IPS-NIHi11 (cell line): ENCODE data around the gene MORC2.

Experiments
- DNase-seq: peaks from one replicate; pipeline ENCODE4 v3.0.0; 2012; ENCODE audit warnings: mixed read lengths, low spot score

MORC2 gene

DNA sequence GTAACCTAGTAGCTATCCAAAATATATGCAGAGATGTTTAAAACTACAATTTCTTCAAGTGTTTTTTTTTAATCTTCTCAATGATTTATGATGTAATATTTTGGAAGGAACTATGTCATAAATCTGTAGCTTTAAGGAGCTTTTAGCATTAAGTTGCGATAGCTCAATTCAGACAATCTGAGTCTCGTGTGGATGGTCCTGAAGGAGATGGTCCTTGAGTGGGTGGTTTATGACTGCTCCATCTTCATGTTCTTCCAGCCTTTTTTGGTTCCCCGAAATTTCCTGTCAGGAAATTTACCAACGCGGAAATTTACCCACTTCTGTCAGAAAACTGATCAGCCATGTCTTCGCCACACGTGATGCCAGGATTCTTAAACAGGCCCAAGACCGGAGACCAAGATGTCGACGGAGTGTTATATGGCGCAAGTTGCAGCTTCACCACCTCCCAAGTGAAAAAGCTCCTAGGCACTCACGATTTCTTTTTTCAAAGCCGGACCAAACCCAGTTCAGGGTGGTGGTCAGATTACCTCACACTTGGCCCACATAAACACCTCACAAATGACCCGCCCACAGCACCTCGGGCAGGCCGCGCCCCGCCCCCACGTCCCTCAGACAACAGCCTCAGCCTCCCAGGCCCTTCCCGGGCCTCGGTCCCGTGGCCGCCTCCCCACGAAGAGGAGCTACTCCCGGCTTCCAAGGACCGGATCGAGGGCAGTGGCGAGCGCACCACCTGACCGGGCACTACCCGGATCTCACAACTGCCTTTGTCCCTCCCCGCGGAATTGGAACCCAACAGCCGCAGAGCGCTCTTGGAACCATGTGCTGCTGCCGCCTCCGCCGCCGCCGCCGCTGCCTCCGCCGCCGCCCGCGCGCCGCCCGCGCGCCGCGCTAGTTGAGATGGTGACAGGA is at the start of gene MORC2:
Gene MORC2 (minus strand): TSS at position 760 of the 909 bp plus-strand sequence. CDS start 885 bp downstream, outside the sequence.
- peak; percentile 67 for DNase-seq

DNA sequence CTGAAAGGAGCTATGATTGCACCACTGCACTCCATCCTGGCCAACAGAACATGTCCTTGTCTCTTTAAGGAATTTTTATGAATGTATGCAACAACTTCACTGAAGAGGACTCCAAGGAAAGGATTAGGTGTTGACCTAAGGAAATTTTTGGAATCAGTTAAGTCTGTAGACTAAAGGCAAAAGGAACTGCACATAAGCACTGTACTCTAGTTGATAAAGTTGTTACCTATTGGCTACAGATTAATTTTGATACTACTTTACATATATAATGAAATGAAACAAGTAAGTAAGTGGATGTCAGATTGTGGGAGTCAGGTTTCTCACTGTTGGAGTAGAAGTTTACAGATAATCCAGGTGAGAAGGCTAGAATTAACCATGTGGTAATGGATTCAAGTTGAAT is 37.0 kb upstream of the MORC2 start:
- DNase-seq, result no peak

DNA sequence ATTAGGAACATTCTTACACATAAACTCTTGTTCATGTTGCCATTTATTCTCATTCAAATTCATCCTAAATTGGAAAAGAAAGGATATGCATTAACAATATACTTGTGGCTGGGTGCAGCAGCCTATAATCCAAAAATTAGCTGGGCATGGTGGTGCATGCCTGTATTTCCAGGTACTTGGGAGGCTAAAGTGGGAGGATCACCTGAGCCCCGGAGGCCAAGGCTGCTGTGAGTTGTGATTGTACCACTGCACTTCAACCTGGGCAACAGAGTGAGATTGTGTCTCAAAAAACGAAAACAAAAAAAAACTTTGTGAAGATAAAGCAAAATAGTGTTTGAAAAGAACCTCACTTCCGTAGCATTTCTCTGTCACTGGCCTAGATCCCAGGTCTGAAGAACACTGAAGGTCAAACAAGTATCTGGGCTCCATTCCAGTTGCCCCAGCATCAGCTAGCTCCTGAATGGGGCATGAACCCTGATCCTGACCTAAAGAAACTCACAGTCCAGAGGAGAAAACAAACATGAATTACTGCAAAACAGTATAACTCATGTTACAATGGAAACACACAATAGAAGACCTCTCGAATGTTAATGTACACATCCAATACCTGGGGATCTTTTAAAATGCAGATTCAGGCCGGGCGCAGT is 32.7 kb upstream of the MORC2 start:
- DNase-seq, result no peak

DNA sequence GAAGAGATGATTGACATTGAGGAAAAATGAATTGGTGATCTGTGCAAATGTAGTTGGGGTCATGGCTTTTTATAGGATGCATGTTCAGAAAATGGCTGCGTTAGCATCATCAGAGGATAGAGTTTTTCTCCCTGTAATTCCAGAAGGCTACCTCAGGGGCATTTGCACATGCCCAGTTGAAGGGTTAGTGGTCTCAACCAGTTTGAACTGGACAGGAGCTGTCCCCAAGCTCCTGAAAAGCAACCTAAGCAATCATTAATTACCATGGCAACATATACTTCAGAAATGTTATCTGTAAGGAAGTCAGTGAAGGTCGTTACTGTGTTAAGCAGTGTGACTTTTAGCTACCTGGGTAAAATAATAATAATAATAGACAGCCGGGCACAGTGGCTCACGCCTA is 29.8 kb upstream of the MORC2 start:
- DNase-seq, result no peak

DNA sequence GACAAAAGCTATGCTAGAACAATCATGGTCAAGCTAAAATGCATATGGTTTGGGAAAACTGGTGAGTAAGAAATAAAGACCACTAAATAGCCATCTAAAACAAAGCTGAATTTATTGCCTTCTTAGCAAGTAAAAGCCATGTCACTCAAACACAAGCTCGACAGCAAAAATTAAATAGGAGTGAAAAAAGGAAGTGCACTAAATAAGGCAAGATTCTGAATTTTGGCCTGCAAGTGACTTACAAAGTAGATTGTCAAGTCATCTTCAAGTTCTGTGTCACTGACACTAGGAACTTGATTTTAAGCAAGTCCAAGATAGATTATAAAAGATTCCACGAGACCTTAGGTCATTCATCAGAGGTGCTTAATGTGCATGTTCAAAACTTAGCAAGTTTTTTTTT is 27.9 kb upstream of the MORC2 start:
- no peak for DNase-seq

DNA sequence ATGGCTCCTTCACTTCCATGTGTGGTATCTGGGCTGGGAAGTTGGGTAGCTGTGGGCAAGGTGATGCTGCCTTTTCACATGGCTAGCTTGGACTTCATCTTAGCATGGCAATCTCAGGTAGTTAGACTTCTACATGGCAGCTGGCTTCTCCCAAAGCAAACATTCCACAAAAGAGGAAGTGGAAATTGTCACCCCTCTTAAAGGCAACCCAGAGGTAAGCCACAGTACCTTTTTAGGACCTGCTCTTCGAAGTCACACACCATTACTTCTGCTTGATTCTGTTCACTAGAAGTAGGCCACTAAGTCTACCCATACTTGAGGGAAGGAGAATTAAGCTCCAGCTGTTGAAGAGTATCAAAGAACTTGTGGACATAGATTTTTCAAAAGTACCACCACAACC is 26.4 kb upstream of the MORC2 start:
- no peak for DNase-seq

DNA sequence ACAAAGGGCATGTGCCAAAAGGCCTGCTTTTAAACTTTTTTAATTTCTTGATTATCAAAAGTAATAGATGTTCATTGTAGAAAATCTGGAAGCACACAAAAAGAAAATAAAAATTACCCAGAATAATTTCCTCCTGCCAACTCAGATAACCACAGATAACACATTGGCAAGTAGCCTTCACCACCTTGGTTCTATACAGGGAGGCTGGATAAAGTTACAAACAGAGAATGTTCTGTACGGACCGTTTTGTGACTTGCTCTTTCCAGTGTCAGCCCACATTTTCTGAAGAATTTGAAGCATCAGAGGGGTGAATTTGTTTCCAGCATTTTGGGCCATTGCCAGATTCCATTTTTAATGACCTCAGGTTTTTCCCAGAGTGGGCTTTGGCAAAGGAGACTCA is 24.0 kb upstream of the MORC2 start:
- no peak for DNase-seq

GRCh38 chr22:30990690-30991089 is 22.1 kb upstream of the MORC2 start:
- no peak for DNase-seq

- DNase-seq, result no peak
Measured at GRCh38 chr22:30989474-30989873, 20.9 kb upstream of the MORC2 start.

- DNase-seq, result peak; percentile 17
Measured at GRCh38 chr22:30985561-30986208, 17.1 kb upstream of the MORC2 start.

- no peak for DNase-seq
Measured at GRCh38 chr22:30984317-30984716, 15.7 kb upstream of the MORC2 start.

DNA sequence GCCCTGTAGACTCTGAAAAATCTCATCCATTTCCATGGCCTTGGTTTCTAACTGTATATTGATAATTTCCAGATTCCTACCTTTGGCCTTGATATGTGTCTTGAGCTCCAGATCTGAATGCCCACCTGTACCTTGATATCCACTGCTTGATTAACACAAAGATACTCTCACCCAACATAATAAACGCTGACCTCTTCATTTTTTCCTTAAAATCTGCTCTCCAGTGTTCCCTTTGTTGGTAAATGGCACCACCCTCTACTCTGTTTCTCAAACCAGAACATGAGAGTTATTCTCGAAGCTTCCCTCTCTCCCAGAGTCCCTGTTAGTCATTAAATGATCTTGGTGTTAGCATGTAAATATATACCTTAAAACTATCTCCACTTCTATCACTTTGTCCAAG is 13.9 kb upstream of the MORC2 start:
- DNase-seq, result no peak

DNA sequence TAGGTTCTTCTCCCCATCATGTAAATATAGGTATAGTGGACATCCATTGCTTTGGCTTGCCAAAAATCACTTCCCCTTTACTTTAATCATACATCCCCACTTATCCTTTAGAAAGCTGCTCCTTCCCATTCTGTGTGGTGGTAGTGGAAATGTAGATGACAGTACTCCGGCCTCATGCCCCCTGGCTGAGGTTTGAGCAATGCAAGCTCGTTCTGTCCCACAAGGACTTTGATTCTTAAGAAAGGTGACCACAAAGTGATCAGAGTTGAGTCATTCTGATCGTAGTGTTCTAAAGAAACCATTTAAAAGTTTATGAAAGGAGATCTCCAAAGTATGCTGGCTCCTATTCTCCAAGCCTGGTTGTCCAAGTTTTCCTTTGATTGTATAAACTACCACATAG is 11.4 kb upstream of the MORC2 start:
- no peak for DNase-seq

GRCh38 chr22:30978304-30978962 is 9.9 kb upstream of the MORC2 start:
- no peak for DNase-seq

DNA sequence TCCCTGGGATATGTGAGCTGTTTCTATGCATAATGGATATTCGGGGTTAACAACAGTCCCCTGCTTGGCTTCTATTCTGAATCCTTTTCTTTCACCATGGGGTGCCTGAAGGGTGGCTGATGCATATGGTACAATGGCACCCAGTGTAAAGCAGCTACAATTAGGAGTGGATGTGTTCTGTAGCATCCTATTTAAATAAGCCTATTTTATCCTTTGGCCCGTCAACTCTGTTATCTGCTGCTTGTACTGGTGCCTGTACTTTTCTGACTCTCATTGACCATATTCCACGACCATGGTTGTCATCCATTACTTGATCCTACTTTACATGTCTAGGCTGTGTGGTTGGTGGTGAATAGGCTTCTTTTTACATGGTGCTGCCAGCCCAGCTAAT is 1.8 kb upstream of the MORC2 start:
- DNase-seq, result no peak

DNA sequence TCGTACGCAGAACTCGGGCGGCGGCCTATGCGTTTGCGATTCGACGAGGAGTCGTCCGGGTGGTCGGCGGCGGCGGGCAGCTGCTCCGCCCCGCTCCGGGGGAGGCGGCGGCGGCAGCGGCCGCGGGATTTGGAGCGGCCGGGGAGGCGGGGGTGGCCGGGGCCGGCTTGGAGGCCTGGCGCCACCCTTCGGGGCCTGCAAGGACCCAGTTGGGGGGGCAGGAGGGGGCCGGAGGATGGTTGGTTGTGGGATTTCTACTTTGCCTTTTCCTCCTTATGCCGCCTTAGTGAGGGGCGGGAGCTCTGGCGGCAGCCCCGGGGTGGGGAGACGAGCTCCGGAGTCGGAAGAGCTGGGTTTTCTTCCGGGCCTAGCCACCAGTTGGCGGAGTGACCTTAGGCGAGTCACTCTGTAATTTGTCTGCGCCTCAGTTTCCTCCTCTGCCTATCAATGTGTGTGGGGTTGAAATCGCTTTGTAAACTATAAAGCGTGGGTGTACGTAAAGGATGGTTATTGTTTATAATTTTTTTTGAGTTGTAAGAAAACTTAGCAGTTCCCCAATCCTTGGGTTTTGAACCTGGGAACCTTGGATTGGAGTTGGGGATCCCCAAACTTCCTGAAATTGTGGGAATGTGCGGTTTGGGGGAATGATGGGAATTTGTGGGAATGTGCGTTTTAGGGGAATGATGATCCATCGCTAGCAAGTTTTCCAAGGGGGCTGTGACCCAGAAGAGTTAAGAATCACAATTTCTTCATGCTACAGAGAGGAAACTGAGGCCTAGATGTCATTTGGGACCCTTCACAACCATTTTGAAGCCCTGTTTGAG is 1.2 kb upstream of the MORC2 start:
- no peak for DNase-seq

GRCh38 chr22:30968924-30969531 is 454 bp upstream of the MORC2 start, which contains the start of gene TUG1:
Gene TUG1, plus strand, starts transcription at chr22:30969265.
- peak; percentile 100 for DNase-seq

GRCh38 chr22:30964858-30965257 is 3.7 kb downstream of the MORC2 start:
- DNase-seq, result no peak

DNA sequence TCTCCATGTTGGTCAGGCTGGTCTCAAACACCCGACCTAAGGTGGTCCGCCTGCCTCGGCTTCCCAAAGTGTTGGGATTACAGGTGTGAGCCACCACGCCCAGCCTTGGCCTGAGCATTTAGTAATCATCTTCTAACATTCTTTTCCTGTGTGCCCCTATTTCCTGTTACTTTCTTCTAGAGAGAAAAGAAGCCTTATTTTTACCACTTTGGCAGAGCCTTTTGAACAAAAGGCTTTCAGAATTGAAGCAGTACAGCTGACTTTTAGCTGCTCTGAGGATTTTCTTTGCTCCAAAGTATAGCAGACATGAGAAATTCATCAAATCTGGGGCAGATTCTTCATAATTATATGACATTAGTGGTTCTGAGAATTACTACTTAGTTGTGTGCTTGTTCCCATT is 13.4 kb downstream of the MORC2 start:
- no peak for DNase-seq

GRCh38 chr22:30953206-30953605 is 15.4 kb downstream of the MORC2 start:
- DNase-seq, result no peak
